PC-9 (cell line): ENCODE results near the gene ULK1.

Source experiments
- EZH2 ChIP-seq: fragments of 200-600 bp; sonication (generic); IDR thresholded peaks from 2 replicates; pipeline ENCODE4 v1.8.0; 2017; ENCODE audit warnings: antibody characterized with exemption, low read depth
- TF ChIP-seq, protein P1 (sequence below): fragments of 200-600 bp; sonication (generic); conservative IDR thresholded peaks from 2 replicates; pipeline ENCODE4 v1.6.1; 2017; ENCODE audit warnings: mixed run types, antibody characterized with exemption, mild to moderate bottlenecking, moderate library complexity

DNA sequence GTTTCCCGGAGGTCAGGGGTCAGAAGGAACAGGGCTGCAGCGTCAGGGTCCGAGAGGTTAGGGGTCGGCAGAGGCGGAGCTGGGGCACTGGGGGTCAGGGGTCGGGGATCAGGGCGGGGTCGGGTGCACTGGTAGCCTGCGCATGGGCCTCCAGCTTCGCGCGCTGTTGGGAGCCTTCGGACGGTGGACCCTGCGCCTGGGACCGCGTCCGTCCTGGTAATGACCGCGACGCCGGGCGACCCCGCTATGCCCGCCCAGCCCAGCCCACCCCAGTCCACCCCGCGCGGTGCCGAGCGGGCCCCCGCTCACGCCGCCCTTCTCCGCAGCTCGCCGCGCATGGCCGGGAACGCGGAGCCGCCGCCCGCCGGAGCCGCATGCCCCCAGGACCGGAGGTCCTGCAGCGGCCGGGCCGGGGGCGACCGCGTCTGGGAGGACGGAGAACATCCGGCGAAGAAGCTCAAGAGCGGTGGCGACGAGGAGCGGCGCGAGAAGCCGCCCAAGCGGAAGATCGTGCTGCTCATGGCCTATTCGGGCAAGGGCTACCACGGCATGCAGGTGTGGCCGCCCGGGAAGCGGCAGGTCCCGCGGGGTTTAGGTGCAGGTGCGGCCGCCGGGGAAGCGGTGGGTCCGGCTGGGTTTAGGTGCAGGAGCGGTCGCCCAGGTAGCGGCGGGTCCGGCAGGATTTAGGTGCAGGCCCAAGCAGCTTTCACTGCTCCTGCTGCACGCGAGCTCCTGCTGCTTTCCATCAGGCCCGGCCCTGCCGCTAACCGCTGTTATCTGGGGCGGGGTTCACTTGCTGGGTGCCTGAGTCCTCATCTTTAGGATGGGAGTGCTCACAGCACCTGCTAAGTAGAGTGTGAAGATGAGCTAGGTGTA, 35.4 kb downstream of the ULK1 start:
- TF ChIP-seq, protein P1, sequence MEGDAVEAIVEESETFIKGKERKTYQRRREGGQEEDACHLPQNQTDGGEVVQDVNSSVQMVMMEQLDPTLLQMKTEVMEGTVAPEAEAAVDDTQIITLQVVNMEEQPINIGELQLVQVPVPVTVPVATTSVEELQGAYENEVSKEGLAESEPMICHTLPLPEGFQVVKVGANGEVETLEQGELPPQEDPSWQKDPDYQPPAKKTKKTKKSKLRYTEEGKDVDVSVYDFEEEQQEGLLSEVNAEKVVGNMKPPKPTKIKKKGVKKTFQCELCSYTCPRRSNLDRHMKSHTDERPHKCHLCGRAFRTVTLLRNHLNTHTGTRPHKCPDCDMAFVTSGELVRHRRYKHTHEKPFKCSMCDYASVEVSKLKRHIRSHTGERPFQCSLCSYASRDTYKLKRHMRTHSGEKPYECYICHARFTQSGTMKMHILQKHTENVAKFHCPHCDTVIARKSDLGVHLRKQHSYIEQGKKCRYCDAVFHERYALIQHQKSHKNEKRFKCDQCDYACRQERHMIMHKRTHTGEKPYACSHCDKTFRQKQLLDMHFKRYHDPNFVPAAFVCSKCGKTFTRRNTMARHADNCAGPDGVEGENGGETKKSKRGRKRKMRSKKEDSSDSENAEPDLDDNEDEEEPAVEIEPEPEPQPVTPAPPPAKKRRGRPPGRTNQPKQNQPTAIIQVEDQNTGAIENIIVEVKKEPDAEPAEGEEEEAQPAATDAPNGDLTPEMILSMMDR = no peak
- TF ChIP-seq EZH2 = no peak
